SH-SY5Y (cell line): ENCODE measurements around the gene PAFAH1B1.

ENCODE experiments used
- GATA2 ChIP-seq: IDR thresholded peaks from 2 replicates; pipeline ENCODE4 v1.6.1; 2011; ENCODE audit warnings: mild to moderate bottlenecking, low read depth, low read length
- GATA3 ChIP-seq: IDR thresholded peaks from 2 replicates; pipeline ENCODE4 v1.6.1; 2011; ENCODE audit warnings: low read depth, mild to moderate bottlenecking, low read length, moderate library complexity

Gene PAFAH1B1

GRCh38 chr17:2592971-2593820 lies at the start of gene PAFAH1B1:
PAFAH1B1 (plus strand) TSS chr17:2593654; CDS start chr17:2638289, 44,635 bp downstream.
- TF ChIP-seq GATA3 (no peak), GATA2 (no peak)

DNA sequence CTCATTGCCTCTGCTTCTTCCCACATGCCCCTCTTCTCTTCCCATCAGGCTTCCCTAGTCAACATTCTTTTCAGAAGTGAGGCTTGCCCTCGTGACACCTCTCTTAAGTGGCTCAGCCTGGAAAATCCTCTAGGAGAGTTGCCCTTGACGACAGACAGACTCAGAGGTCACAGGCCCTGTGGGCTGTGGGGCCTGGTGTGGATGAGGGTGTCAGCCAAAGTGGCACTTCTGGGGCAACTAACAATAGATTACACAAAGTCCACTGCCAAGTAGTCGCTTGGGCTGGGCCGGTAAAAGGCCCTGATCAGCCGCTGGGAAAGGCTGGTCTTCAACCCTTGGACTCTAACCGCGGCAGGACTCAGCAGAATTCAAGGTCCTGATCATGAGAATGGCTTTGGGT lies 48.1 kb upstream of the PAFAH1B1 start:
- TF ChIP-seq GATA2 (no peak), GATA3 (no peak)

- TF ChIP-seq GATA3, result no peak
Observed at GRCh38 chr17:2547176-2547575, 46.3 kb upstream of the PAFAH1B1 start.

DNA sequence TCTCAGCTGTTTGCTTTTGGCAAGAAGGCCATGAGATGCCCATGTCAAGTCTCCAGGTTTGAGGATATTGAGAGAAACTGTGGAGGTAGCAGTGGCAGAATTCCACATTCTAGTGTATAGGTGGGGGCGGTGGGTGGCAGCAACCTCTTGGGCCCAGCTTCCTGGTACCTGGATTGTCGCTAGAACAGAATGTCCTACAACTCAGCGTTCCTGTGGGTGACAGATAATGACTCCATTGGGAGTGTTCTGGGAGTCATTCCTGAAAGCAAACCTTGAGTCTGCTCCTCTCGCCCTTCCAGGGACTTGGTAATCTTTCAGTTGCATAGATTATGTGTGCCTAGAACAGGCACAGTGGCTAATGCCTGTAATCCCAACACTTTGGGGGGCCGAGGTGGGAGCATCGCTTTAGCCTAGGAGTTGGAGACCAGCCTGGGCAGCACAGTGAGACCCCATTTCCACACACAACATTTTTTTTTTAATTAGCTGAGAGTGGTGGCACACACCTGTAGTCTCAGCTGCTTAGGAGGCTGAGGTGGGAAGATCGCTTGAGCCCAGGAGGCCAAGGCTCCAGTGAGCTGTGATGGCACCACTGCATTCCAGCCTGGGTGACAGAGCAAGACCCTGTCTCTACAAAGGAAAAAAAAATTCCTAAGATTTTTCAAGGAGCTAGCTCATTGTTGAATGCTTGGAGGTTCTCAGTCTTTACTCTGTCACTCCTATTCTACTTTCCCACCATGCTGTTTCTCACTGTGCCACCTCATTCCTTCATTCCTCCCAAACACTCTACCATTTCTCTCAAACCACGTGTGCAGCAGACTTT lies 43.9 kb upstream of the PAFAH1B1 start:
- TF ChIP-seq GATA3 (no peak), GATA2 (no peak)

DNA sequence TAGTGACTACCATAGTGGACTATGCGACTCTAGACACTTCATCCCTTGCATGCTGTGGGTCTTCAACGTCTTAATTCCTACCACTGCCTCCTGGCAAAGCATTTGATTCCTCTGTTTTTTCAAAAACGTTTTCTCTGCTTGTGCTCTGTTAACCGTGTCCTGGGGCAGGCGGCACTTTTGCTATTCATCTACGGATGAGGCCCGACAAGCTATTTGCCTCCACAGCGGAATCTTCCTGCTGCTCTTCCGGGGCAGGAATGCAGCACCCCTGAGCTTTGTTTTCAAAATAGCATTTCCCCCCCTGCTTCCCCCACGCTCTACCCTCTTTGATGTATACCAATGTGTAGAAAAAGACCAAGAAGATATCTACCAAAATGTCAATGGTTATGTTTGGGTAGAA lies 42.0 kb upstream of the PAFAH1B1 start:
- TF ChIP-seq GATA2 (no peak), GATA3 (no peak)

- TF ChIP-seq GATA3 (no peak), GATA2 (no peak)
Observed at GRCh38 chr17:2551928-2552327, 41.5 kb upstream of the PAFAH1B1 start.

- TF ChIP-seq GATA2 (no peak), GATA3 (no peak)
Observed at GRCh38 chr17:2560658-2561057, 32.8 kb upstream of the PAFAH1B1 start.

GRCh38 chr17:2562162-2562858 lies 31.1 kb upstream of the PAFAH1B1 start:
- TF ChIP-seq GATA3, result no peak
- no peak for TF ChIP-seq GATA2

DNA sequence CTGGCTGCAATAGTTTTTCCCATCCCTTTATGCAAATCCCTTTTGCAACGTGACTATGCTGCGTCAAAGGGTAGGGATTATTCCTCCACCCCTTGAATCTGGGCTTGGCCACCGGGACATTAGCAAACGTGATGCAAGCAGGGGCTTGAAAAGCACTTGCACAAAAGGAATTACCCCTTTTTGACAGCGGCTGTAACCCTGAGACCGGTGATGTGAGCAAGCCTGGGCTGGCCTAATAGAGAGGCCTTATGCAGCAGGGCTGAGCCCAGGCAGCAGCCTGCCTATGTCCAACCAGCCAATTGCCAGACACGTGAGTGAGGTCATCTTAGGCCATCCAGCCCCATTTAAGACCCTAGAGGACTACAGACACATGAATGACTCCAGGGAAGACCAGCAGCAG lies 30.4 kb upstream of the PAFAH1B1 start:
- TF ChIP-seq GATA2 (no peak), GATA3 (no peak)

- TF ChIP-seq GATA2 (no peak), GATA3 (no peak)
Observed at GRCh38 chr17:2563543-2563942, 29.9 kb upstream of the PAFAH1B1 start.

DNA sequence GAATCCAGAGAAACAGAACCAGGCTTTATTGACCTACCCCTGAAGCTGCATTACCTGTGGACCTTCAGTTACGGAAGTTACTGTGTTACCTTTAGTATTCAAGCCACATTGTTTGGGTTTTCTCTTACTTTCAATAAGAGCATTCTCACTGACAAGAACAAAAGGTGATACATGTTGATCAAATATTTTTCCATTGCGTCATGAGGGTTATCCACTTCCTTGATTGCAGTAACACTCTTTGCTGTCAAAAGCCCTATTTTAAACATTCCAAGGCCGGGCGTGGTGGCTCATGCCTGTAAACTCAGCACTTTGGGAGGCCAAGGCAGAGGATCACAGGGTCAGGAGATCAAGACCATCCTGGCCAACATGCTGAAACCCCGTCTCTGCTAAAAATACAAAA lies 28.6 kb upstream of the PAFAH1B1 start:
- no peak for TF ChIP-seq GATA3
- TF ChIP-seq GATA2, result no peak

GRCh38 chr17:2566056-2566455 lies 27.4 kb upstream of the PAFAH1B1 start:
- no peak for TF ChIP-seq GATA3
- TF ChIP-seq GATA2, result no peak

- TF ChIP-seq GATA2, result no peak
- TF ChIP-seq GATA3, result no peak
Observed at GRCh38 chr17:2571523-2572303, 21.7 kb upstream of the PAFAH1B1 start.

DNA sequence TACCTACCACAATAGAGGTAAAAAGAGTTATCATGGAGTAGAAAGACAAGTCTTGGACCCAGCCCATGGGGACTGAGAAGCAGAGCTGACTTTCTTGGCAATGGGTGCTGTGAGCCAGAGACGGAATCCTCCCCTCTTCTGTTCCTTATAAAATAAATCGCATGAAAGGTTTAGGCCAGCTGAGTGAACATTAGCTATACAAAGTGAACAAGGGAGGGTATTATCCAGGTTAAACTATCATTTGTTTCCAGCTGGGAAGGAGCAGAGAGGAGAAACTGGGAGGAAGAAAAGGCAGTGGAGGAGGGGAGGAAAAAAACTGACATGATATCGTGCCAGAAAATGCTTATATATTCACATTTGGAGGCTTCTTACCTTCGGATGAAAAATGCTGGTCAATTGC lies 13.3 kb upstream of the PAFAH1B1 start:
- TF ChIP-seq GATA2 (no peak), GATA3 (no peak)

DNA sequence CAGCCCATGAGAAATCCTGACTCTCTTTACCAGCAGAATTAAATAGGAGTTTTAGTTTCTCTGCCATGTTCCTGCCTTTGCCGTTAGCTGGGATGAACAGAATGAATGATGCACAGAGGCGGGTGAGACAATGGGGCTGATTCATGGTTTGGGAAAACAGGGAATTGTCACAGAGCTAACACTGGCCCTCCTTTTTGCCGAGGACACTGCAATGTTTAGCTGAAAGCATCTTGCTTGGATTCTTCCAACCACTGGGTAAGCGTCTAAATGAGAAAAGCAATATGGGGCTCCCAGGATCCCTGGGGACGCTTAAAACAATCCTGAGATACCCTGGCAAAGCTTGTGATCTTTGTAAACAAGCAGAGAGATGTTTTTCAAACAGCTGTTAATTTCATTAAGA lies 12.8 kb upstream of the PAFAH1B1 start:
- TF ChIP-seq GATA3 (no peak), GATA2 (no peak)
